ENCODE data around the gene BMP8B. TPM values are rescaled to one million over a fixed set of nuclear protein-coding genes. Genes with fewer than 3 reads are reported as not detected.

Gene BMP8B
- total RNA-seq, 1 donor from 2014 or later: 3.7 TPM

DNA sequence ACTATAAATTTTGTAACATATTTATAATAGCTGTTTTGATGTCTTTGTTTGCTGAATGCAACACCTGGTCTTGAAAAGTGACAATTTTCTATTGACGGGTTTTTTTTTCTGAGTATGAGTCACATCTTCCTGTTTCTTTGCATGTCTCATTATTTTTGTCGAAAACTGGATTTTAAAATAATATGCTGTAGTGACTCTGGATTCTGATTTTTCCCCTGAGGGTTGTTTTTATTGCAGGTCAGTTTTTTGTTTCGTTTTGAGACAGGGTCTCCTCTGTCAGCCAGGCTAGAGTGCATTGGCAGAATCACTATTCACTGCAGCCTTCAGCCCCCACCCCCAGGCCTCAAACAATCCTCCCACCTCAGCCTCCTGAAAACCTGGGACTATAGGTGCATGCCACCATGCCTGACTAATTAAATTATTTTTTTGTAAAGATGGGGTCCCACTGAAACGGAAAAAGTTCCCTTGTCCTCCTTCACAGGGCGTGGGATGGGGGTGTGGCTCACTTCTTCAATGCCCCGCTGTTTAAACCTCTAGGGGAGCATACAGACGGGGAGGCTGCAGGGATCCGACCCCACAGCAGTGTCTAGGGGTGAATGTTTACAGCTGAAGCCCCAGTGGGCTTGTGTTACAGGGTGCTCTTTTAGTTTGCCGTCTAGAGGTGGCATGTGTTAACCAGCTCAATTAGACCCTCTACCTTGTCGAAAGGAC lies 61.3 kb downstream of the BMP8B start:
- DNase-seq (ENCODE audit: low spot score): no peak

DNA sequence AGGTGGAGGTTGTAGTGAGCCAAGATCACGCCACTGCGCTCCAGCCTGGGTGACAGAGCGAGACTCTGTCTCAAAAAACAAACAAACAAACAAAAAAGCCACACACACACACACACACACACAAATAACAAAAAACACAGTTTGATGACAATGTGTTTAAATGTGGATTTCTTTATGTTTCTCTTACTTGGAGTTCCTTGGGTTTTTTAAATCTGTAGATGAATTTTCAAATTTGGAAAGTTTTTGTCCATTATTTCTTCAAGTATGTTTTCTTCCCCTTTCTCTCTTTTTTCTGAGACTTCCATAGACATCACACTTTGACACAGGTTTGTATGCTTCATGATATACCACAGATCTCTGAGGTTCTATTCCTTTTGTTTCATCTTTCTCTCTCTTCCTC lies 62.1 kb downstream of the BMP8B start:
- no peak for DNase-seq (ENCODE audit: low spot score)

DNA sequence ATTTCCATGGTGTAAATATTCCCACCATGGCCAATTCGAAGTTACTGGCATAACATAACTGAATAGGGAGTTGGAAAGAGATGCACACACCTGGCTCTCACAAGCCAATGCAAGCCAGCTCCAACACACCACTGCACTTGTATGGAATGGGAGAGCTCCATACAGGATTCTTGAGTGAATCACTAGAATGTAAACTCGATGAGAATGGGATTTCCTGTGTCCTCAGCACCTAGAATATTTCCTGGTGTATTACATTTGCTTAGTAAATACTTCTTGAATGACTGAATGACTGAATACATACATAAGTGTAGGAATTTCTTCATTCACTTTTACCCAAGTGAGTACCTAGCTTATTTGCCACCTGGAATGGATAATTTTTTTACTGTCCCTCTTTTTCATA lies 66.2 kb downstream of the BMP8B start:
- DNase-seq (ENCODE audit: low spot score): no peak

DNA sequence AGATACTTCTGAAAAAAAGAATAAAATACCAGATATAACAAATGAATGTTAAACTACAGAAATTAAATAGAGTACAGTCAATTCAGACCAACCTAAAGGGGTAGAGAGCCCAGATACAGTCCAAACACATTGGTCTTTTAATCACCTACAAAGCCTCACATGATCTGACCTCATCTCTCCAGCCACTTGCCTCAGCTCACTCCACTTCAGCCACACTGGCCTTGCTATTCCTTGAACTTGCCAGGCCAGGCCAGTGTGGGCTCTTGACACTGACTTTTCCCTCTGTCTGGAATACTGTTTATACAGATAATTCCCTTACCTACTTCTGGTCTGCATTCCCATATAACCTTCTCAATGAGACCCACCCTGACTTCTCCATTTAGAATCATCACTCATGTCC lies 67.0 kb downstream of the BMP8B start:
- no peak for DNase-seq (ENCODE audit: low spot score)

DNA sequence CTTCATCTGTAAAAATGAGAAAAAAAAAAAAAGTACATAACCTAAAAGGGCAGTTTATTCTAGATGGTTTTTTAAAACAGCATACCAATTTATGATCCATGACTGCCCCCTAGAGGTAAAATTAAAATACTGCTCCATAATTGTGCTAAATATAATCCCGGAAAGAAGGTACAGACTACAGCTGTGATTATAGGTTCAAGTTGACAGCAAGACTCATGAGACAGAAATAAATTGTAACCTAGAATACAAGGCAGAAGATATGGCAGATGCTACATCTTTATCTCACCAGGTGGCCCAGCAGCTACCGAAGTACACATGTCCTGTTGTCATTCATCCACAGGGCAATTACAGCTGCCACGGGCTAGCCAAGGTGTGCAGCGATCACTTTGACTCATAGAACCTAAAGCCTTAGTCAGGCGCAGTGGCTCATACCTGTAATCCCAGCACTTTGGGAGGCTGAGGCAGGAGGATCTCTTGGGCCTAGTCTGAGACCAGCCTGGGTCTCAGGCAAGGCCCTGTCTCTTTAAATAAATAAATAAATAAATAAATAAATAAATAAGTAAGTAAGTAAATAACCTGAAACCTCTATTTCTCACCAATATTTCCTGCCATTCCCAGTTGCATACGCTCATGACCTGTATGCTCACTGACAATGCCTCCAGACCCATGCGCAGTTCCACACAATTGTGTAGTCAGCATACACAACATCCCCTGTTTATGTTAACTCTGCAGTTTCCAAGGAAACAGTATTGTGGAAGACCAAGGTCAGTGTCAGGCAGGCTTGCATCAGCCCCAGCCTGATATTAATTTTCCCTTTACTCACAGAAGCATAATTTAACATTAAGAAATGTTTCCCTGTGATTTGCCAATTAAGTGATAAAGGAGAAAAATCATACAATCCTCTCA lies 68.3 kb downstream of the BMP8B start:
- DNase-seq (ENCODE audit: low spot score): no peak

DNA sequence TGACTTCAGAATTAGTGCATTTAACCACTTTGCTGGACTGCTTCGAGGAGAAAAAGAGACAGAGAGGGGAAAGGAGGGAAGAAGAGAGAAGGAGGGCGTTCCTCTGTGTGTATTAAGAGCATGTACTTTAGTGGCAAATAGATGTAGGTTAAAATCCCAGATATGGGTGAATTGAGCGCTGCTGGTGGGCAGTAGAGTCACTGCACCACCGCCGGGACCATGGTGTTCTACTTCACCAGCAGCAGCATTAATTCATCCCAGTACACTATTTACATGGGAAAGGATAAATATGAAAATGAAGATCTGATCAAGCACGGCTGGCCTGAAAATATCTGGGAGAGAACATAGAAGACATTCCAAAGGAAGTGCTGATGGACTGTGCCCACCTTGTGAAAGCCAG lies 70.9 kb downstream of the BMP8B start:
- DNase-seq (ENCODE audit: low spot score): no peak

DNA sequence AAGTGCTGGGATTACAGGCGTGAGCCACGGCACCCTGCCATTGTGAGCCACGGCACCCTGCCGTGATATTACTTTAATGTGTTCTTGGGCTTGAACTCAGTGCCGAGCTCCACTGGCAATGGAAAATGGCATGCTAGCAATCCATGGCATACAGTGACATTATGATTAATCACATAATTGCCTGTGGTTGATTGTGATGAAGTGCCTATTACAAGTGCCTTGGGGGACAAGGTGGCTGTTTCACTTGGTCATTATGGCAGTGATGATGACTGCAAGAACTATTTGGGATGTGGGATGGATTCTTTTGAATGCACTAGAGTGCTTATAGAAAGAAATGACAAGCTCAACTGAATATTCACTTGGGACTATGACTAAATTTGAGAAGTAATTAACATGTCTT lies 75.1 kb downstream of the BMP8B start:
- DNase-seq (ENCODE audit: low spot score): peak; percentile 17

DNA sequence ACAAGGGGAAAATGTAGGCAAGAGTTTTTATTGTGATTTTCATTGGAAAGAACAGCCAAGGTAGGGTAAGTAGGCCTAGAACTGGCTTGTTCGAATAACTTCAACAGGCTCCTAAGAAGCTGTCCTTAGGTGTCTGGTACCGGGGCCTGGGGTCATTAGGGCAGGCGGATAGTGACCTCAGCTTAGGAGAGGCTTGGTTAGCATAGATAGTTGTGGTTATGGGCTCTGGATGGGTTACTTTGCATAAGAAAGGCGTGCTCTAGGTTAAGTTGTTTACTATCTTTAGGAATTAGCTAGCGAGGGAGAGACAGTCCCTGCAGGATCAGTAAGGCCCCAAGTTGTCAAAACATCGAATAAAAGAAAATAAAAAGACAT lies 76.7 kb downstream of the BMP8B start:
- no peak for DNase-seq (ENCODE audit: low spot score)

DNA sequence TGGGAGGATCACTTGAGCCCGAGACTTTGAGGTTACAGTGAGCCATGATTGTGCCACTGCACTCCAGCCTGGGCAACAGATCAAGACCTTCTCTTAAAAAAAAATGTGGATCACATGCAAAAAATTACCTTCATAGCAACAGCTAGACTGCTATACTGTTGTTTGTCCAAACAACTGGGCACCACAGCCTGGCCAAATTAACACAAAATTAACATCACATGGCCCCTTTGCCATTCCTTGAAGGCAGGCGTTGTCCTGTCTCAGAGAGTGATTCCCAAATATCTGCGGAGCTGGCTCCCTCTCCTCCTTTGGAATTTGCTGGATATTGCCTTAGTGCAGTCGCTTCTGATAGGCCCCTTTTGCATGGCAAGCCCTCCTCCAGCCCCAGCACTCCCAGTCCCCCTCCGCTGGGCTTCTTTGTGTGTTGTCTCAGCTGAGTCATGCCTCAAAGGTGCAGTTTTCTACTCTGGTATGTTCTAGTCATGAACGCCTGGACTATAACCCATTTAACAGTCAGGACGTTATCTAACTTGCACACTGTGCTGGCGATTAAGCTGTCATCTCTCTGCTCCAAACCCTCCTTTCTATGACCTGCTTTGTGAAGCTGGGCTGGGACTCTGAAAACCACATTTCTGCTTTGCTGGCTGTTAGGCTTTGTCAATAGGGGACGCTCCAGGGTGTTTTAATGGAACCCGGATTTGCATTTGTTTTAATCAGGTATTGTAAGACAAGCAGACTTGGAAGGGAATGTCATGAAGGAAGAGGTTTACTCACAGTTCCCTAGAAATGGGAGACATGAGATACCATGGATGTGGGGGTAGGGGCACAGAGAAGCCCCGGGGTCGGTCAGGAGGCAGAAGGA lies 77.3 kb downstream of the BMP8B start:
- DNase-seq (ENCODE audit: low spot score): peak; percentile 12

DNA sequence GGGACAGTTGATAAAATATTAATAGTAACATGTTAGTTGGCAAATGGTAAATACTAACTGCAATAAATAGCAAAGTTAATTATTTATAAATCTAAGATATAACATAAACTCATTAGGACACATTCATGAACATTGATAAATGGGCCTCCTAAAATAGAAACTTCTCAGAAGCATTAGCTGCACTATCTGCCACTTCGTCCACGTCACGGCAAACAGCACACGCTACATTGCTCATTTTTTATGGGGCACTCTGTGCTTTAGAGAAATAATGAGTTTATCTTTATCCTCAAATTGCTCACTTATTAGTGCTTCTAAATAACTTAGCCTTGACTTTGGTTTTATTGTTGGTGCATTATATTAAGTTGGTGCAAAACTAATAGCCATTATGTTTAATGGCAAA lies 81.2 kb downstream of the BMP8B start:
- no peak for DNase-seq (ENCODE audit: low spot score)

Other genes with a start within 250 kb of the BMP8B start
- gene PABPC4, start 212.1 kb downstream of the BMP8B start, total RNA-seq: 360 TPM
- 8.2 TPM for gene HEYL, start 149.2 kb downstream of the BMP8B start, total RNA-seq
- gene NT5C1A, start 116.8 kb downstream of the BMP8B start, total RNA-seq: not detected
- not detected for gene HPCAL4, start 97.4 kb downstream of the BMP8B start, total RNA-seq
- 62.4 TPM for gene PPIE, start 50.0 kb downstream of the BMP8B start, total RNA-seq
- gene OXCT2, start 17.5 kb downstream of the BMP8B start, total RNA-seq: 1.1 TPM
- gene TRIT1, start 94.6 kb upstream of the BMP8B start, total RNA-seq: 54.0 TPM
- gene MYCL, start 113.1 kb upstream of the BMP8B start, total RNA-seq: 84.3 TPM
- 28.5 TPM for gene MFSD2A, start 166.3 kb upstream of the BMP8B start, total RNA-seq